Frontal cortex (tissue), 4 donors: ENCODE data around the gene PRPF6. TPM values are rescaled to one million over a fixed set of nuclear protein-coding genes. Genes with fewer than 3 reads are reported as not detected.

Experiments
- DNase-seq, 2 donors: peaks; one replicate each; pipeline ENCODE4 v3.0.0; 2012; ENCODE audit warnings: low spot score in 2 of 2
- FAIRE-seq: peaks from 2 replicates; lab custom pipeline; 2012; peaks lifted over from hg19 to GRCh38; lab: Jason Lieb, UNC
- total RNA-seq: library from RNA; depleted of rRNA; stranded (reverse); fragments of >200 nt; gene quantifications from one replicate; pipeline ENCODE4 v1.2.3, GENCODE V29; 2014
- donor health status: control.
- donor health status: control.
- donor health status: control.

PRPF6 gene, protein sequence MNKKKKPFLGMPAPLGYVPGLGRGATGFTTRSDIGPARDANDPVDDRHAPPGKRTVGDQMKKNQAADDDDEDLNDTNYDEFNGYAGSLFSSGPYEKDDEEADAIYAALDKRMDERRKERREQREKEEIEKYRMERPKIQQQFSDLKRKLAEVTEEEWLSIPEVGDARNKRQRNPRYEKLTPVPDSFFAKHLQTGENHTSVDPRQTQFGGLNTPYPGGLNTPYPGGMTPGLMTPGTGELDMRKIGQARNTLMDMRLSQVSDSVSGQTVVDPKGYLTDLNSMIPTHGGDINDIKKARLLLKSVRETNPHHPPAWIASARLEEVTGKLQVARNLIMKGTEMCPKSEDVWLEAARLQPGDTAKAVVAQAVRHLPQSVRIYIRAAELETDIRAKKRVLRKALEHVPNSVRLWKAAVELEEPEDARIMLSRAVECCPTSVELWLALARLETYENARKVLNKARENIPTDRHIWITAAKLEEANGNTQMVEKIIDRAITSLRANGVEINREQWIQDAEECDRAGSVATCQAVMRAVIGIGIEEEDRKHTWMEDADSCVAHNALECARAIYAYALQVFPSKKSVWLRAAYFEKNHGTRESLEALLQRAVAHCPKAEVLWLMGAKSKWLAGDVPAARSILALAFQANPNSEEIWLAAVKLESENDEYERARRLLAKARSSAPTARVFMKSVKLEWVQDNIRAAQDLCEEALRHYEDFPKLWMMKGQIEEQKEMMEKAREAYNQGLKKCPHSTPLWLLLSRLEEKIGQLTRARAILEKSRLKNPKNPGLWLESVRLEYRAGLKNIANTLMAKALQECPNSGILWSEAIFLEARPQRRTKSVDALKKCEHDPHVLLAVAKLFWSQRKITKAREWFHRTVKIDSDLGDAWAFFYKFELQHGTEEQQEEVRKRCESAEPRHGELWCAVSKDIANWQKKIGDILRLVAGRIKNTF
- total RNA-seq: 81.9 TPM

DNA sequence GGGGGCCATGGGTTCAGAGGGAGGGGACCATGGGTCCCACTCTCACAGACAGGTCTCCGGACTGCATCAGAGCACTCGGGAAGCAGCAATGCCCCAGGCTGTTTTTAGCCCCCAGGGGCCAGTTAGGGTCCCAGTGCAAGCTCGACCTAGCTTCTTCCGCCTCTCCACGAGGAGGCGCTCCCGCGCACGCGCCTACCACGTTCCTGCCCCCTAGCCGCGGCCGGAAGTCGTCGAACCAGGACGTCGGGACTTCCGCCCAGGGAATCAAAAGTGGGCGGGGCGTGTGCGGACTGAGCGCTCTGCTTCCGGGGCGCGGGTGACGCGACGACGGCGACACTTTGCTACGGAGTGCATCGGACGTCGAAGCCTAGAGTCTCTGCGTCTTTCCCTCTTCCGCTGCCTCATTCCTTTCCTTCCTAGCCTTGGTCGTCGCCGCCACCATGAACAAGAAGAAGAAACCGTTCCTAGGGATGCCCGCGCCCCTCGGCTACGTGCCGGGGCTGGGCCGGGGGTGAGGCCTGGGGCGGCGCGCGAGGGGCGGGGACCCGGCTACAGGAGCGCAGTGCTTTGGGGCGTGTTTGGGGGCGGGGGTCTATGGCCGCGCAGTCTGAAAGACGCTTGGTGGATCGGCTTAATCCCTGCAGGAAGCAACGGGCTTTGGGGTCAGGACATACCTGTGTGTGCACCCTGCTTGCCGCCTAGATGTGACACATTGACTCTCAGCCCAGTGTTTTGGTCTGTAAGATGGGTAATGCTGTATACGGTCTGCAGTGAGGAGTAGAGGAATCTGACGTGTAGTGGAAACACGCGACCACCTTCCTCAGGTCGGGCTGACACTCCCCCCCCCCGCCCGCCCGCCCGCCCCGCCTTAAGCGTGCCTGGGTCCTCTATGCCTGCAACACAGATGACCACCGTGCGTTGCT lies at the start of gene PRPF6:
TSS of gene PRPF6 (plus strand) at position 327 of the 923 bp plus-strand sequence. CDS start at position 441, 114 bp downstream.
- no peak for FAIRE-seq
- peak; percentile 98 to 99 for DNase-seq

DNA sequence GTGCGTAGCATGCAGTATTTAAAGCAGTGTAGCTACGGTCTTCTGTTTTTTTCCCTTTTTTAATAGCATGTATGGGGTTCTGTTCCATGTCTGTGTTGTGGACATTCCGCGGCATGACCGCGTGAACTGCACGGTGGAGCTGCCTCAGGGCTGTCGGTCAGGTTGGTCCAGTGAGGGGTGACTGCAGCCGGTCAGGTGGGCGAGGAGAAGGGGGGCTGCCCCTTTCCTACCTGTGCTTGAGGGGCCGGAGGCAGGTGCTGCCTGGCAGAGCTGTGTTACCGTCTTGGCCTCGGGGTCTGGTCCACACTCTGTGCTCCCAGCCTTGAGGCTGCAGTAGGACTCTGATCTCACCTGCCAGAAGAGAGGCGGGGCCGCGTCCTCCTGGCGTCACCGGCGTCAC lies 49.2 kb upstream of the PRPF6 start:
- FAIRE-seq: no peak
- no peak for DNase-seq

DNA sequence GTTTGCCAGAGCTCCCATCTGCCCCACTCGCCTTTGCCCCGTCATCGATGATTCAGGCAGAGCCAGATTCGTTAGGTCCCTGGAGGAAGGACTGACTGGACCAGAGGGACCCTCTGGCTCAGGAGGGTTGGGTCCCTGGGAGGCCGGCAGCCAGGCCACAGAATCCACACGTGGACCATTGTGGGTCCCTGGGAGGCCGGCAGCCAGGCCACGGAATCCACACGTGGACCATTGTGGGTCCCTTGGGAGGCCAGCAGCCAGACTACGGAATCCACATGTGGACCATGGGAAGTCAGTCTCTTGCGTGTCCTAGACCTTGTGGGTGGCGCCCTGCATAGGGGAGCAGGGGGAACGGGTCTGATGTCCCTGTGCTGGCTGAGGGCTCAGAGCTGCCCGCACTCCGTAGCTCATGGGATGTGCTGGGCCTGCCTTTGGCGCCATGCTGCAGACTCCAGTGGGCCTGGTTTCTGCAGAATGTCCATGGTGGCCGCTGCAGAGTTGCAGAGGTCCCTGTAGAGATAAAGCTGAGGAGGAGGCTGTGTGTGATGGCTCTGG lies 48.2 kb upstream of the PRPF6 start:
- DNase-seq (no peak), FAIRE-seq (no peak)

DNA sequence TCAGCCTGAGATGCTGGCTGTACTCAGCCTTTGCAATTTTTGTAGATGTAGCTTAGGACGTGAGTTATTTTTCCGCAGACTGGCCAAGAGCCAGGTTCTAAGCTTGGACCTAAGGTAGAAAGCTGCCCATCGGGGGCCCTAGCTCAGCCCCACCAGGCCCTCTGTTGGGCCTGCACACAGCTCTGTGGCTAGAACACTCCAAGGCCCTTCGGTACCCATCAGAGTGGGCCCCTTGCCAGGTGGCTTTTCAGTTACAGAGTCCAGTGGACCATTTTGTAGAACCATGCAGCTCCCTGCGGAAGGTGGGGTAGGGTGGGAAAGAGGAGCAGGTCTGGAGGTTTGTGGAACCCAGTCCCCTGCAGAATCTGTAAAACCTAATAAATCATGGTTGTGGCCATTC lies 47.3 kb upstream of the PRPF6 start:
- DNase-seq: no peak
- no peak for FAIRE-seq

DNA sequence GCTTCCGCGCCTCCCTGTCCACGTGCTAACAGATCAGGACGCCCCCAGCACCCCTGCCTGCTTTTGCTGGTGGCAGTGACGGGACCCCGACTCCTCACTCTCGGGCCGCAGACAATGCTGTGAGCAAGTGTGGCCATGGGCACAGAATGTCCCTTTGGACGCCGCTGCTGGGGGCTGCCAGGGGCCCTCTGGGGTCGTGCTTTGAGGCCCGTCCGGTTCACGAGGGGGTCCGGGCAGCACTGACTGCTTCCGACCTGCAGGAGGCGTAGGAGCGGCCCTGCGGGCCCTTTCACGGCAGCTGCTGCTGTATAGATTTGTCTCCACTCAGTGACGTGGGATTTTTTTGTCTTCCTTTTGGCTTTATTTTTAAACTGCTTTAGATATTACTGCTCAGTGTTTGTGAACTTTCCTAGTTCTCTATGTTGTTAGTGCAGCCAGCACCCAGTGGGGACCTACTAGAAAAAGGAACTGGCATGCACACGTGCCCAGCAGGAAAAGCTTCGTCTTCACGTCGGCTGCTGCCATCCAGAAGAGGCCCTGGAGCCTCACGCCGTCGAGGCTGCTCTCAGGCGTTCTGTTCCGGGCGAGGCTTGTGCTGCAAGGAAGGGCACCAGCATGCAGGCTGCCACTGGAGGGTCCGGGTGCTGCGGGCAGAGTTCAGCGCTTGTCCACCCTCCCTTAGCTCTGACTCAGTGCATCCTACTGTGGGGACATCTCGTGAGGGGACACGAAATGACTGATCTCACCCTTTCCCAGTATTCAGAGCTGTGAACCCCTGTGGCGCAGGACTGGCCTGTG lies 46.5 kb upstream of the PRPF6 start:
- FAIRE-seq (no peak), DNase-seq (no peak)

DNA sequence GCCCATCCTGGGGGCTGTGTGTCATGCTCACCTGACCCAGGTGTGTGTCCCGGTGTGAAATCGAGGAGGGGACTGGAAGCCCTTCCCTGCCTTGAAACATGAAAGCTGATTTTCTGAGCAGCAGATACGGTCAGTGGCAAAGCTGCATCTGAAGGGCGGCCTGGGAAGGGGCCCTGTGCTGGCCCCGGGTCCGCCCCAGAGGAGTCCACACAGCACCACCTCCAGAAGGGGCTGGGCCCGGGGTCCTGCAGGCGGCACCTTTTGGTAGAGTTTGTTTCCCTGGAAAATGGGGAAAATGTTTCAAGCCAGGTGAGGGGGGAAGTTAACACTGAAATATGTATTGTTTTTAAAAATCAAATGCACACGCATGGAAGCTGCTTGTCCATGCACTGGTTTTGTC lies 45.5 kb upstream of the PRPF6 start:
- FAIRE-seq (no peak), DNase-seq (no peak)

DNA sequence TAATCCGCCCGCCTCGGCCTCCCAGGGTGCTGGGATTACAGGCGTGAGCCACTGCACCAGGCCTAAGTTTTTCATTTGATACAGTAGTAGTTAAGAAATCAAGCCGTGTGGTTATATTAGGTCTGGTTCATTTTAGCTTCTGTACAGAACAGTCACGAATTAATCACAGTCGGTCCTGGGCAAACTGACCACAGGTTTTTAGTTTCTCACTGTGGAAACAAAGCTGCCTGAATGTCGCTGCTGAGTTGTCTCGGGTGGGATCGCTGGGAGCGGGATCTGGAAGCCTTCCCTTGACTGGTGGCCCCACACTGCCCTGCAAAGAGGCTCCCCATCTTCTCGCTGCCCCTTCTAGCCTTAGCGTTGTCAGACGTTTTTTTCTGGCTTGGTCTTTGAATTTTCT lies 43.3 kb upstream of the PRPF6 start:
- FAIRE-seq: no peak
- DNase-seq: no peak

DNA sequence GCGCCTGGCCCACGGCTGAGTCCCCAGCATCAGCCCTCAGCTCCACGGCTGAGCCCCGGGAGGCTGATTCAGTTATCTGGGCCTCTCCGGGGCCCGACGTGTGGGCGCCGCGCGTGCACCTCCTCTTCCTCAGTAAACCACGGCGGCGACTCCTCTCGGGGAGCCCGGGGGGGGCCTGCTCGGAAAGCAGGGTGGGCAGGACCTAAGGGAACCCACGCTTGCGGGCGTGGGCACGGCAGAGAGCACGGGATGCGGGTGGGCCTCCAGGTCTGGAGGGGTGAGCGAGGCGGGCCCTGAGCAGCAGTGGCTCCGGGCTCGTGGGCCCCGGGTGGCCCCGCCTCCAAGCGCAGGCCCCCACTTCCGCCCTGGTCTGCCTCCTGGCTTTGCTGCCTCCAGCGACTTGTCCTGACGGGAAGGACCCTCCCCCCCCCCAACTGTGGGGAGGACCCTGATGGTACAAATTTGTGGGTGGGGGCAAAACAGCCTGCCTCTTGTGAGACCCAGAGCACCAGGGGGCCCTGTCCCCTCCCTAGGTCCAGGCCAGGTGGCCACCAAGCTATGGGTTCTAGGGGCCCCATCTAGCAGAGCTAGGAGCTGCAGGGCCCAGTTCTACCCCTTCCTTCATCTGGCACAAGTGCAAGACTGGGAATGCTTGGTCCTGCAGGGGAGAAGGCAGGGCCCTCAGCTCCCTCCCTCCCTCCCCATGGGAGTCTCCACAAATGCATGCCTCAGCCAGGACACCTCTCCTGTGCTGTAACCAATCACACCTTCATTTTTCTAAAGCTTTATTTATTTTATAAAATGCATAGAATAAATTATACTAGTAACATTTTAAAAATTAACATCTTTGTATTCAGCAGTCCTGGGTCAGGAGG lies 41.6 kb upstream of the PRPF6 start:
- FAIRE-seq (no peak), DNase-seq (no peak)

DNA sequence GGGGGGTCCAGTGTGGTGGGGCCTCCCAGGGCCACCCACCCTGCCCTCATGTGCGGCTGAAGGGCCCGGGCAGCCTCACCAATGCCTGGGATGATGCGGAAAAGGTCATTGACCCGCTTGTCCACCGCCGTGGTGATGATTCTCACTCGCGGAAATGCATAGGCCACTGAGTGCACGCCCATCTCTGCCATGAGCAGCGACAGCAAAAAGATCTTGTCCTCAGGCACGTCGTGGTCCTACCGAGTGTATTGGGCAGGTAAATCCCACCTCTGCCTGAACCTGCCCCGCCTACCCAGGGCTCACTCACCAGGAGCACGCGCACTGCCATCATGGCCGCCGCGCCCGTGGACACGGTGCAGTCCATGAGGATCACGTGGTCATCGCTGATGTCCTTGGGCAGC lies 40.9 kb upstream of the PRPF6 start:
- no peak for DNase-seq
- no peak for FAIRE-seq

DNA sequence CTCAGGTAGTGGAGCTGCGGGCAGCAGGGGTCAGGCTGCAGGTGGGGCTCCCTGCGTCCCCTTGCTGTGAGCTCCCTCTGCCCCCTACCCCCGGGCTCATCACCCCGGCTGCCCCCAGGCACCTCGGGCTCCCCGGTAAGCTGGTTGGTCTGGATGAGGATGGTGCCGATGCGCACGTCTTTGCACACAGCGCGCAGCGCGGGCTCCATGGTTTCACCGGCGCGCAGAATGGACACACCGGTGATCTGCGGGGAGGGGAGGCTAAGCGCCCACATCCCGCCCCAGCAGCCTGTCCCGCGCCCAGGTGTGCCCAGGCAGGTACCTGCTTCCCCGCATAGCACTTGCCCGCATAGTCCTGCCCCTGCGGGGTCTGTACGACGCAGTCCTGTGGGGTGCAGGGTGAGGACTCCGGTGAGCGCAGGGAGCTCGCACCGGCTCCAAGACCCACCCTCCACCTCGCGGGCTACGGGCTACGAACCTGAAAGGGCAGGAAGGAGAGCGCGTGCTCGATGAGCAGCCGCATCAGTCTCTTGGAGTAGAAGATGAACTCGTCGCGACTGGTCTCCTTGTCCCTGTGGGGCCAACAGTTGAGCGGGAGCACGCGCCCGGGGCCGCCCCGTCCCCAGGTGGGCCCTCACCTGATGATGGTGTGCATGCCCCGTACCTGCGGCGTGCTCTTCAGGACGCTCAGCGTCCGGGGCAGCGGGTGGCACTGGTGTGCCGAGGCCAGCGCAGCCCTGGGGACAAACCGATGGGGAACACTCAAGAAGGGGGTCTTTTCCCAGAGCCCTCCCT lies 40.3 kb upstream of the PRPF6 start:
- no peak for DNase-seq

DNA sequence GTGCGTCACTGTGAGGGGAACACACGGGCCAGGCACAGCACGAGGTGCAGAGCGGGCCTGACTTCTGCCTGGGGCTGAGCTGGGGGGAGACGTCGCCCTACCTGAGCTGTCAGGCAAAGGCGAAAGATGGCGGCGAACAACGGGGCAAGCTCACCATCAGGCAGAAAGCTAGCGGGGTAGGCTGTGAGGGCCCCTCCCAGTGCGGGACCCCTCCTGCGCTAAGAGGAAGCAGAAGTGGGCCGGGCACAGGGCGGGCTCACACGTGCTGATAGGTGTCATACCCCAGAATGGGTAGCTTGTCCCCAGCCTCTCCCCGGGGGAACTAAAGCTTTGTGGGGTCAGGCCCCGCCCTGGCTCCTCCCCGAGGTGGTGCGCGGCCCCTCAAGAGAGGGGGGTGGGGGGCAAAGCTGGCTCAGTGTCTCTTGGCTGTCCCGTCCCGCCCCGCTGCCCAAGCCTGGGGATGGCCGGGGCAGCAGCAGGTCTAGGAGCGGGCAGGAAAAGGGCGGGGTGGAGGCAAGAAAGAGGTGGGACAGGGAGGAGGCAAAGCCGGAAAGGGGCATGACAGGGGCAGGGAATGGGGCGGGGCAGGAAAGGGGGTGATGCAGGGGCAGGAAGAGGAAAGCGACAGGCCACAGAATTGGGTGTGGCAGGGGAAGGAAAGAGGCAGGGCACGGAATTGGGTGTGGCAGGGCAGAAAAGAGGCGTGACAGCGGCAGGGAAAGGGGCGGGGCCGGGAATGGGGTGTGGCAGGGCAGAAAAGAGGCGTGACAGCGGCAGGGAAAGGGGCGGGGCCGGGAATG lies 39.5 kb upstream of the PRPF6 start:
- no peak for FAIRE-seq
- DNase-seq: no peak

More for the DNA sequence above, 40.3 kb upstream of the PRPF6 start:
- FAIRE-seq: no peak

DNA sequence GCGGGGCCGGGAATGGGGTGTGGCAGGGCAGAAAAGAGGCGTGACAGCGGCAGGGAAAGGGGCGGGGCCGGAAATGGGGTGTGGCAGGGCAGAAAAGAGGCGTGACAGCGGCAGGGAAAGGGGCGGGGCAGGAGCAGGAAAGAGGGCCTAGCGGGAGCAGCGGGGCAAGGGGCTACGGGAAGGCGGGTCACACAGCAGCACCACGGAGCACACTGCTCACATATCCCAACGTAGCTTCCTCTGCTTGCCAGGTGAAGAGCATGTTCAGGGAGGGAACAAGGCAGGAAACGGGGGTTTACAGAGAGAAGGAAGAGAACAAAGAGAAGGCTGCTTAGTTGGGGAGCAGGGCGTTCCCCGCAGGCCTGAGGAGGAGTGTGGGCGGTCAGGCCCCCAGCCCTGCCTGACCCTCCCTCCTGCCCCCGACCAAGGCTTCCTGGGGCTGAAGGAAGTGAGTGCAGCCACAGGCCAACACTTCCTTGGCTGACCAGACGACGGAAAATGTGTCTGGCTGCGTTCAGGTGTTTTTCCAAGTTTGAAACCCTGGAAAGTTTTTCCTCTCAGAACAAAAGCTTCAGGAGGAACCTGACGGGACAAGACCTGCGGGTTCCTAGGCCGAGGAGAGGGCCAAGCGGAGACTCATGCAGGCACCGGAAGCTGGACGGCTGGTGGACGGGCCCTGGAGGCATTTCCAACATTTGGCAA lies 38.5 kb upstream of the PRPF6 start:
- DNase-seq: no peak
- FAIRE-seq: no peak

DNA sequence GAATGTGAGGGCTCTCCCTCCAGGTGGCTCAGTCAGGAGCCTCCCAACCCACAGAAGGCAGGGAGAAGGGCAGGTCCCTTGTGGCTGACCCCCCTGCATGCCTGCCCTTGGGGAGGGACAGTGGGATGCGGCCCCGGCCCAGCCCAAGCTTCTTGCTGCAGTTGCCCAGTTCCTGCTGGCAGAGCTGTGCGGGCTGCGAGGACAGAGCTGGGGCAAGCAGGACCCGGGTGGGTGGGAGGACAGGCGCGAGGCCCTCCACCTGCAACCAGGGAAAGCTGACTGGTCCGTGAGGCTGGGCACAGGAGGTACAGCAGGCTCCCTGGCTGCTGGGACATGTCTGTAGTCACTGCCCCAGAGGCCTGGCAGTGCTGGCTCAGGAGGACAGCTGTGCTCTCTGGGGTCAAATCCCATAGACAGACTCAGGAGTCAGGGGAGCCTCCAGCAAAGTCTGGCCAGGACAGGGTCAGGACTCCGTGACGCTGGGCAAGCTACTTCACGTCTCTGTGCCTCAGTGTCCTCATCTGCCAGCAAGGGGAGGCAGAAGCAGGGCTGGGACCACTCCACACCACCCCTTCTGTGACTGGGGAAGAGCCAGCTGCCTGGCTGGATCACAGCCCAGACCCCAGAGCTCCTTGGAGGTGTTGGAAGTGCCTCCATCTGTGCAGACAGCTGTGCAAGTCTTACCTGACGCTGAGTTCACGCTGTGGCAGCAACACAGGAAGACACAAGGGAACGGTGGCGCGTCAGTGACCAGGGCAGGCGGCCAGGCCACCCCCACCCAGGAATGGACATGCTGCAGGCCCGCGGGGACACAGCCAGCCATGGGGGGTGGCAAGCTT lies 37.7 kb upstream of the PRPF6 start:
- DNase-seq: no peak
- FAIRE-seq: no peak

DNA sequence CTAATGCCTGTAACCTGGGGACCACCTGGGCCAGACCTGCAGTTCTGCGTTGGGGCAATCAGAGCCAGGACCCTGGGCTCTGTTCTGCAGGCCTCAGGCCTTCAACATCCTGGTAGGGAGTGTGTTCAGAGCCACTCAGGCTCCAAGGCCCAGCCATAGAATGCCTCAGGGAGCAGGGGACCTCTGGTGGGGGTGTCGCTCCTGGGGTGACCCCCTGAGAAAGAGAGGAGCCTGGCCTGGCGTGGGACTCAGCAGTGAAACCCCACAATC lies 37.2 kb upstream of the PRPF6 start:
- no peak for DNase-seq
- no peak for FAIRE-seq
